ENCODE data around the gene C11orf52.

Gene C11orf52

GRCh38 chr11:111908639-111909305 is 9.9 kb upstream of the C11orf52 start:
- H3K36me3 Mint-ChIP-seq (ENCODE audit: low read depth), result no peaks in the 10 kb centered on the region
- no peaks in the 10 kb centered on the region for H3K9me3 Mint-ChIP-seq
- H3K4me1 Mint-ChIP-seq, result no peaks in the 10 kb centered on the region
- peaks cover 28% of the 10 kb centered on the region for H3K27me3 Mint-ChIP-seq
- no peak for ATAC-seq
- no peak overlapping the region for H3K27ac Mint-ChIP-seq
- DNase-seq, result no peak
- no peak overlapping the region for H3K4me3 Mint-ChIP-seq

- Mint-ChIP-seq H3K27ac (no peak overlapping the region), H3K4me1 (no peaks in the 10 kb centered on the region), H3K27me3 (peaks cover 33% of the 10 kb centered on the region)
Observed at GRCh38 chr11:111909378-111909777, 9.3 kb upstream of the C11orf52 start.

GRCh38 chr11:111910676-111911562 is 7.8 kb upstream of the C11orf52 start:
- Mint-ChIP-seq H3K27ac (no peak overlapping the region), H3K4me1 (no peaks in the 10 kb centered on the region), H3K36me3 (ENCODE audit: low read depth) (no peaks in the 10 kb centered on the region), H3K27me3 (peaks cover 36% of the 10 kb centered on the region), H3K9me3 (no peaks in the 10 kb centered on the region), H3K4me3 (no peak overlapping the region)
- ATAC-seq (no peak), DNase-seq (no peak)

More at GRCh38 chr11:111909378-111909777, 9.3 kb upstream of the C11orf52 start:
- ATAC-seq, result no peak
- Mint-ChIP-seq H3K4me3 (no peak overlapping the region), H3K36me3 (ENCODE audit: low read depth) (no peaks in the 10 kb centered on the region), H3K9me3 (no peaks in the 10 kb centered on the region)
- no peak for DNase-seq

- Mint-ChIP-seq H3K4me1 (no peaks in the 10 kb centered on the region), H3K27me3 (peaks cover 42% of the 10 kb centered on the region), H3K27ac (no peak within 1 kb of the TSS), H3K4me3 (no peak within 1 kb of the TSS), H3K9me3 (no peaks in the 10 kb centered on the region), H3K36me3 (ENCODE audit: low read depth) (no peaks in the 10 kb centered on the region)
- ATAC-seq (no peak), DNase-seq (no peak)
Observed at GRCh38 chr11:111911563-111912401, 6.9 kb upstream of the C11orf52 start, which contains the start of gene CRYAB. Gene CRYAB (minus strand): TSS chr11:111911770. CDS start chr11:111911724, 46 bp downstream.

GRCh38 chr11:111912535-111912934 is 6.2 kb upstream of the C11orf52 start, which contains the start of gene HSPB2:
Gene HSPB2 (plus strand): TSS chr11:111912734. CDS start chr11:111912830, 96 bp downstream.
- Mint-ChIP-seq H3K27me3 (peaks cover 44% of the 10 kb centered on the region), H3K27ac (no peak within 1 kb of the TSS), H3K36me3 (ENCODE audit: low read depth) (no peaks in the 10 kb centered on the region), H3K4me3 (no peak within 1 kb of the TSS), H3K9me3 (no peaks in the 10 kb centered on the region), H3K4me1 (no peaks in the 10 kb centered on the region)
- ATAC-seq (no peak), DNase-seq (no peak)

- Mint-ChIP-seq H3K4me3 (no peak overlapping the region), H3K9me3 (no peaks in the 10 kb centered on the region), H3K36me3 (ENCODE audit: low read depth) (no peaks in the 10 kb centered on the region), H3K27me3 (peaks cover 47% of the 10 kb centered on the region), H3K4me1 (no peaks in the 10 kb centered on the region), H3K27ac (no peak overlapping the region)
- no peak for ATAC-seq
- DNase-seq, result no peak
Observed at GRCh38 chr11:111913031-111913861, 5.5 kb upstream of the C11orf52 start.

GRCh38 chr11:111913997-111914396 is 4.7 kb upstream of the C11orf52 start:
- Mint-ChIP-seq H3K36me3 (ENCODE audit: low read depth) (no peaks in the 10 kb centered on the region), H3K27me3 (peaks cover 47% of the 10 kb centered on the region), H3K27ac (no peak overlapping the region), H3K4me3 (no peak overlapping the region), H3K9me3 (no peaks in the 10 kb centered on the region), H3K4me1 (no peaks in the 10 kb centered on the region)
- ATAC-seq (no peak), DNase-seq (no peak)

- Mint-ChIP-seq H3K4me1 (no peaks in the 10 kb centered on the region), H3K27ac (no peak overlapping the region), H3K27me3 (peaks cover 38% of the 10 kb centered on the region)
Observed at GRCh38 chr11:111916768-111917167, 1.9 kb upstream of the C11orf52 start.

GRCh38 chr11:111917312-111917711 is 1.4 kb upstream of the C11orf52 start:
- Mint-ChIP-seq H3K4me3 (no peak overlapping the region), H3K27ac (no peak overlapping the region), H3K27me3 (peaks cover 35% of the 10 kb centered on the region), H3K4me1 (no peaks in the 10 kb centered on the region), H3K36me3 (ENCODE audit: low read depth) (no peaks in the 10 kb centered on the region), H3K9me3 (no peaks in the 10 kb centered on the region)
- ATAC-seq (no peak), DNase-seq (no peak)

More at GRCh38 chr11:111916768-111917167, 1.9 kb upstream of the C11orf52 start:
- H3K4me3 Mint-ChIP-seq, result no peak overlapping the region
- H3K36me3 Mint-ChIP-seq (ENCODE audit: low read depth), result no peaks in the 10 kb centered on the region
- no peaks in the 10 kb centered on the region for H3K9me3 Mint-ChIP-seq
- no peak for ATAC-seq
- DNase-seq, result no peak

- Mint-ChIP-seq H3K4me3 (no peak overlapping the region), H3K4me1 (no peaks in the 10 kb centered on the region), H3K27me3 (peaks cover 35% of the 10 kb centered on the region), H3K9me3 (no peaks in the 10 kb centered on the region), H3K27ac (no peak overlapping the region), H3K36me3 (ENCODE audit: low read depth) (no peaks in the 10 kb centered on the region)
- DNase-seq (no peak), ATAC-seq (no peak)
Observed at GRCh38 chr11:111917788-111918187, 925 bp upstream of the C11orf52 start.

GRCh38 chr11:111920908-111921307 is 2.2 kb downstream of the C11orf52 start:
- no peak overlapping the region for H3K27ac Mint-ChIP-seq
- peaks cover 4% of the 10 kb centered on the region for H3K4me1 Mint-ChIP-seq
- peaks cover 18% of the 10 kb centered on the region for H3K27me3 Mint-ChIP-seq
- H3K36me3 Mint-ChIP-seq (ENCODE audit: low read depth), result no peaks in the 10 kb centered on the region
- ATAC-seq (no peak), DNase-seq (no peak)
- no peak overlapping the region for H3K4me3 Mint-ChIP-seq
- no peaks in the 10 kb centered on the region for H3K9me3 Mint-ChIP-seq

- Mint-ChIP-seq H3K27me3 (peaks cover 11% of the 10 kb centered on the region), H3K9me3 (no peaks in the 10 kb centered on the region), H3K4me3 (no peak overlapping the region), H3K27ac (no peak overlapping the region), H3K36me3 (ENCODE audit: low read depth) (no peaks in the 10 kb centered on the region), H3K4me1 (peaks cover 10% of the 10 kb centered on the region)
- no peak for DNase-seq
- ATAC-seq, result no peak
Observed at GRCh38 chr11:111921541-111922230, 3.0 kb downstream of the C11orf52 start.

GRCh38 chr11:111922803-111923202 is 4.1 kb downstream of the C11orf52 start:
- no peak overlapping the region for H3K4me3 Mint-ChIP-seq
- H3K27me3 Mint-ChIP-seq, result peaks cover 6% of the 10 kb centered on the region
- H3K9me3 Mint-ChIP-seq, result no peaks in the 10 kb centered on the region
- ATAC-seq (no peak), DNase-seq (no peak)
- no peaks in the 10 kb centered on the region for H3K36me3 Mint-ChIP-seq (ENCODE audit: low read depth)
- peaks cover 16% of the 10 kb centered on the region for H3K4me1 Mint-ChIP-seq
- H3K27ac Mint-ChIP-seq, result no peak overlapping the region

All from activated naive CD8-positive, alpha-beta T cell treated with anti-CD3 and anti-CD28 coated beads, Interleukin-2, amount 50 U/mL, for 24 hours (primary cell).